ENCODE results near the gene ZNF146. TPM values are rescaled to one million over a fixed set of nuclear protein-coding genes. Genes with fewer than 3 reads are reported as not detected.

ZNF146 gene
- total RNA-seq, 2 experiments from 2014 or later: 13.6 to 13.7 TPM

DNA sequence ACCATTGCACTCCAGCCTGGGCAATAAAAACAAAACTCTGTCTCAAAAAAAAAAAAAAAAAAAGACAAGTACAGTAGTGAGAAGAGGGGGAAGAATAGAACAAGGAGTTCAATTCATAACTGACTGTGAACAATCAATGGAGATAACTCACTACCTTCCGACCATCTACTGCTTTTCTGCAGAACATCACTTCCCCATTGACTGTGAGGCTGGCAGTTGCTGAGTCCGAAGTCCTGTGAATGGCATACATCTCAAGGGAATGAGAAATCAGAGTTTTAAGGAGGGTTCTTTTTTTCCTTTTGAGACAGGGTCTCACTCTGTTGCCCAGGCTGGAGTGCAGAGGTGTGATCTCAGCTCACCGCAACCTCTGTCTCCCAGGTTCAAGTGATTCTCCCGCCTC lies 11.6 kb upstream of the ZNF146 start:
- H3K9me3 Mint-ChIP-seq: no peaks in the 10 kb centered on the region

DNA sequence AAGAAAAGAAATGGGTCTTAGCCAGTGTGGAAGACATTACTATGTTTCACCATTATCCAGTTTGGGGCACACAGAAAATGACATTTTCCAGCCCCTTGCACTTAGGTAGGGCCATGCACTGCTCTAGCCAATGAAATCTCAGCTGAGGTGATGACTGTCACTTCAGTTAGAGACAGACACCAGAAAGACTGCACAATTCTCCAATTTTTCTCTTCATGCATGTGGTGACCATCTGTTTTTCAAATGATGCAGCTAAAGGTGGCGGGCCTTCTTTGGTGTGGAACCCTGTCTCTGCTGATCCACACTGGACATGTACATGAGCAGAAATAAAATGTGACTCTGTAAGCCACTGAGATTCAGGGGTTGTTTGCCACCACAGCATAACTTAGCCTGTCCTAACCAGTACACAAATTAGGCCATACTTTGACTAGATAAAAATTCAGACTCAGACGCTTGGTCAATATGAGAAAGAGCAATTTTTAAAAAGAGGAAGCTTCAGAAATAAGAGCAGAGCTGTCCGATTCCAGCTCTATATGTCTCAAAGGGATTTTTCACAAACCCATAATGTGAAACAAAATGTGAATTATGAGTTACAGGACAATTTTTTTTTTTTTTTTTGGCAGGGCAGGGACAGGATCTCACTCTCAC lies 7.2 kb upstream of the ZNF146 start:
- CTCF ChIA-PET: no interaction called here
- Histone ChIP-seq H3K36me3 (ENCODE audit: insufficient read depth, low read length) (no peaks in the 10 kb centered on the region), H3K4me3 (ENCODE audit: low read length) (no peak overlapping the region), H3K27me3 (ENCODE audit: control insufficient read depth in 1 of 2, insufficient read depth in 2 of 2, low read length in 2 of 2) (no peaks in the 10 kb centered on the region), H3K9me3 (ENCODE audit: control insufficient read depth in 1 of 2, insufficient read depth in 1 of 2, low read length in 2 of 2) (no peaks in the 10 kb centered on the region), H3K27ac (ENCODE audit: low read depth in 1 of 2, low read length in 2 of 2) (no peak overlapping the region), H3K4me1 (ENCODE audit: insufficient read depth, low read length) (no peaks in the 10 kb centered on the region)
- ATAC-seq (ENCODE audit: poor library complexity) (no peak), DNase-seq (no peak)
- Mint-ChIP-seq H3K9me3 (no peaks in the 10 kb centered on the region), H3K4me3 (no peak overlapping the region), H3K27me3 (no peaks in the 10 kb centered on the region), H3K4me1 (ENCODE audit: low read depth) (peaks cover under 1% of the 10 kb centered on the region), H3K36me3 (ENCODE audit: low read depth) (peaks cover 20% of the 10 kb centered on the region), H3K27ac (no peak overlapping the region)
- intact Hi-C loops (cut with DNase I, micrococcal nuclease): no loop called here
- POLR2A ChIA-PET: no interaction called here
- TF ChIP-seq, protein P1, sequence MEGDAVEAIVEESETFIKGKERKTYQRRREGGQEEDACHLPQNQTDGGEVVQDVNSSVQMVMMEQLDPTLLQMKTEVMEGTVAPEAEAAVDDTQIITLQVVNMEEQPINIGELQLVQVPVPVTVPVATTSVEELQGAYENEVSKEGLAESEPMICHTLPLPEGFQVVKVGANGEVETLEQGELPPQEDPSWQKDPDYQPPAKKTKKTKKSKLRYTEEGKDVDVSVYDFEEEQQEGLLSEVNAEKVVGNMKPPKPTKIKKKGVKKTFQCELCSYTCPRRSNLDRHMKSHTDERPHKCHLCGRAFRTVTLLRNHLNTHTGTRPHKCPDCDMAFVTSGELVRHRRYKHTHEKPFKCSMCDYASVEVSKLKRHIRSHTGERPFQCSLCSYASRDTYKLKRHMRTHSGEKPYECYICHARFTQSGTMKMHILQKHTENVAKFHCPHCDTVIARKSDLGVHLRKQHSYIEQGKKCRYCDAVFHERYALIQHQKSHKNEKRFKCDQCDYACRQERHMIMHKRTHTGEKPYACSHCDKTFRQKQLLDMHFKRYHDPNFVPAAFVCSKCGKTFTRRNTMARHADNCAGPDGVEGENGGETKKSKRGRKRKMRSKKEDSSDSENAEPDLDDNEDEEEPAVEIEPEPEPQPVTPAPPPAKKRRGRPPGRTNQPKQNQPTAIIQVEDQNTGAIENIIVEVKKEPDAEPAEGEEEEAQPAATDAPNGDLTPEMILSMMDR (IDR thresholded peaks at IDR 0.05): no peak

More for the DNA sequence above, 11.6 kb upstream of the ZNF146 start:
- peaks cover 10% of the 10 kb centered on the region for H3K36me3 ChIP-seq (ENCODE audit: insufficient read depth, low read length)
- ATAC-seq (ENCODE audit: poor library complexity) (no peak), DNase-seq (no peak)
- no peaks in the 10 kb centered on the region for H3K9me3 ChIP-seq (ENCODE audit: control insufficient read depth in 1 of 2, insufficient read depth in 1 of 2, low read length in 2 of 2)
- ChIA-PET CTCF (no interaction called here), POLR2A (interaction anchor here (0.6 kb wide), 1 partner anchor 1392 kb away, joined by 3 read pairs; the partner anchor contains the start of genes ZNF540 and ZNF571)
- TF ChIP-seq, protein P1 (IDR thresholded peaks at IDR 0.05): no peak
- Mint-ChIP-seq H3K4me3 (no peak overlapping the region), H3K27me3 (no peaks in the 10 kb centered on the region), H3K36me3 (ENCODE audit: low read depth) (peaks cover 36% of the 10 kb centered on the region), H3K27ac (no peak overlapping the region), H3K4me1 (ENCODE audit: low read depth) (peaks cover 4% of the 10 kb centered on the region)
- no peak overlapping the region for H3K4me3 ChIP-seq (ENCODE audit: low read length)
- no peaks in the 10 kb centered on the region for H3K4me1 ChIP-seq (ENCODE audit: insufficient read depth, low read length)
- intact Hi-C loops (cut with DNase I, micrococcal nuclease): no loop called here
- no peak overlapping the region for H3K27ac ChIP-seq (ENCODE audit: low read depth in 1 of 2, low read length in 2 of 2)
- no peaks in the 10 kb centered on the region for H3K27me3 ChIP-seq (ENCODE audit: control insufficient read depth in 1 of 2, insufficient read depth in 2 of 2, low read length in 2 of 2)

DNA sequence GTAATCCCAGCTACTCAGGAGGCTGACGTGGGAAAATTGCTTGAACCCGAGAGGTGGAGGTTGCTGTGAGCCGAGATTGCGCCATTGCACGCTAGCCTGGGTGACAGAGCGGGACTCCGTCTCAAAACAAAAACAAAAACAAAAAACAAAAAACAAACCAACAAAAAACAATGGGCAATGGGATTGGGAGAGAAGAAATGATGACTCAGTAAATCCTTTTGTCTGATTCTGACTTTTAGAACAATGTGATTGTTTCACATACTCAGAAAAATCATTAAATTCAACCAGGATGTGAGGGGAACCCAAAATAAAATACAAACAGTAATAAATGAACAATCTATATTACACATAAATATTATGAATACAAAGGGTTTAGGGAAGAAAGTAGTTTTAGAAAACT lies 5.5 kb upstream of the ZNF146 start:
- Histone ChIP-seq H3K4me1 (ENCODE audit: insufficient read depth, low read length) (peaks cover 9% of the 10 kb centered on the region), H3K36me3 (ENCODE audit: insufficient read depth, low read length) (no peaks in the 10 kb centered on the region), H3K27me3 (ENCODE audit: control insufficient read depth in 1 of 2, insufficient read depth in 2 of 2, low read length in 2 of 2) (no peaks in the 10 kb centered on the region), H3K9me3 (ENCODE audit: control insufficient read depth in 1 of 2, insufficient read depth in 1 of 2, low read length in 2 of 2) (no peaks in the 10 kb centered on the region), H3K4me3 (ENCODE audit: low read length) (no peak overlapping the region), H3K27ac (ENCODE audit: low read depth in 1 of 2, low read length in 2 of 2) (no peak overlapping the region)
- Mint-ChIP-seq H3K27ac (no peak overlapping the region), H3K4me3 (no peak overlapping the region), H3K36me3 (ENCODE audit: low read depth) (peaks cover 19% of the 10 kb centered on the region), H3K27me3 (no peaks in the 10 kb centered on the region), H3K4me1 (ENCODE audit: low read depth) (no peaks in the 10 kb centered on the region), H3K9me3 (no peaks in the 10 kb centered on the region)
- ATAC-seq (ENCODE audit: poor library complexity) (no peak), DNase-seq (no peak)
- intact Hi-C loops (cut with DNase I, micrococcal nuclease): no loop called here
- ChIA-PET CTCF (no interaction called here), POLR2A (no interaction called here)
- TF ChIP-seq, protein P1 (IDR thresholded peaks at IDR 0.05): no peak
